ENCODE results near the gene CNTNAP4.

CNTNAP4 gene

DNA sequence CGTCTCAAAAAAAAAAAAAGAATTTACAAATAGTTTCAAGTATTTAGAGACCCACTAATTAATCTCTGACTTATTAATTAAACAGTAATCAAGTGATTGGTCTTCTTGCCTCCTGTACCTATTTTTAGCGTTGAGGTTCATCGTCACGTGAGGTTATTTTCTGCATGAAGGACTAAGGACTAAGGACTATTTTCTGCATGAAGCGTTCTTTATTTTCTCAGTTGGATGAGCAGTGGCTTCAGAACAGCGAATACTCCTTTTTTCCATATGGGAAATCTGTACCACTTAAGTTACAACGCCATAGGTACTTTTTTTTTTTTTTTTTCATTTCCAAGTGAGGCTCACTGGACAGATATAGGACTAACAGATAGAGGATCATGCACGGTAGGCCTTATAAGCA, 224.9 kb downstream of the CNTNAP4 start:
- DNase-seq = no peak

DNA sequence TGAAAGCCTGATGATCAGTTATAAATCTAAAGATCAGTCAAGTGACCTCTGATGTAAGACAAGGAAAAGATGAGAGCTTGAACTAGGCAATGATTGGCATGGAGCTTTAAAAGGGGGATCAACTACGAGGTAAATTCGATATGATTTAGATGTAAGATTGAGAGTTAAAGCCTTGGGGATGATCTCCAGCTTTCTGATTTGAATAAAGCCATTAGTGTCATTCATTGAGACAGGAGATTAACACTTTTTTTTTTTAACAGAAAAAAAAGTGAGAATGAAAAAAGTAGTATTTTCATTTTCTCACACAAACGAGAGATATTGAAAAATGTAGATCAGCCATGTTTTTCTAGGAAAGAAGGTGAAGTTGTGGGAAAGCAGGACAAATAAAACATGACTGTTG, 225.4 kb downstream of the CNTNAP4 start:
- no peak for DNase-seq

DNA sequence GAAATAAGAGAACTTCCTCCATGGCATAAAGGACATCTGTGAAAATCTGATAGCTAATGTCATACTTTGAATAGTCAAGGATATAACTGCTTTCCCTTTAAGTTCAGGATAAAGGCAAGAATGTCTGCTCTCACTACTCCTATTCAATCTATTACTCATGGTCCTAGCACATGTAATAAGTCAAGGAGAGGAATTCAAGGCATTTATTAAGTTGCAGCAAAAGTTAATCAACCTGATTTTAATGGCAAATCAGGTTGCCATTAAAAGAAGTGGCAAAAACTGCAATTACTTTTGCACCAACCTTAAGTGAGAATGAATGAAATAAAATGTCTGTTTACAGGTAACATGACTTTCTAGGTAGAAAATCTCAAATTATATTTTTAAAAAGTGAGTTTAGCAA, 225.9 kb downstream of the CNTNAP4 start:
- DNase-seq = no peak

DNA sequence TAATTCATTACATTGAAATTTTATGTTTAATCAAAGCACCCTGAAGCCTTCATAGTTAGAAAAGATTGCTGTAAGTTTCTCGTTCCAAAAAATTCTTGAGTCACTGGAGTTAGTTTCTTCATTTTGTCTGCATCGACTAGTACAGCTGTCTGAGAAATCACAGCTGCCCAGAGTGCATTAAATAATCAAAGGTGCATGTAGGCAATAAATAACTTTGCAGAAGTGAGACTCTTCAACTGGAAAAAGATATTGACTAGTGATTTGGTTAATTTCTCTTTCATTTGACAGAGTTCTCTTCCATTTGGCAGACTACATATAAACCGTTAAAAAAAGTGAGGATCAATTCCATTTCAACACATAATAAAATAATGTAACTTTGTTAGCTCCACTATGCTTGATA, 234.0 kb downstream of the CNTNAP4 start:
- DNase-seq = no peak

DNA sequence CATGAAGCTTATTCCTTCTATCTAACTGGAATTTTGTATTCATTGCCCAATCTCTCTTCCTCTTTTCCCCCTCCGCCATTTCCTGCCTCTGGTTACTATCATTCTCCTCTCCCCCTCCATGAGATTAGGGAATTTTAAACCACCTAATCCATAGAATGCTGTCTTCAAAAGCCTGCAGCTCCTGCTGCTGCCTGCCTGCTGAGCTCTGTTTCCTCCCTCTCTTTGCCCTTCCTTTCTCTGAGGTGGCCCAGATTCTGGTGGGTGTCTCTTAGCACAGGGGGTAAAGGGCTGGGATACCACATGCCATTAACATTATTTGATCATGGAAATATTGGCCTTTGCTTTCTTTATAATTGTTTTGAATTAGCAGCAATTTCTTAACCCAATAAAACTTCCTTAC, 241.6 kb downstream of the CNTNAP4 start:
- no peak for DNase-seq

DNA sequence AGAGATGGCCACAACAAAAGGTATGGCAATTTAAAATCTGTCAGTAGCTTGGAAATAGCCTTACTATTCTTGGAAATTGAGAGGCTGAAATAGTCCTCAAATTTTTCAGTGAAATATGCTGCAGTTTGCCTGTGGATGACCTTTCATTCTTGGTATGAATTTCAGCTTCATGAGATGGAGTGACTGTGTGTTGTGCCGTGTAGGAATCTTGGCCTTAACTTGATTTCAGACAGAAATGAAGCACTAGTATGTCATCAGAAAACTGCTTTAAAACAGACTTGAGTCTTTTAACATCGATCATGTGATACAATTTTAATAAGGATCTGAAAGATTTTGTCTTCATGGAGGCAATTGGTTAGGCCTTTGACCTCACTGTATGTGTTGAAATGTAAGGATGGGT, 247.2 kb downstream of the CNTNAP4 start:
- no peak for DNase-seq

DNA sequence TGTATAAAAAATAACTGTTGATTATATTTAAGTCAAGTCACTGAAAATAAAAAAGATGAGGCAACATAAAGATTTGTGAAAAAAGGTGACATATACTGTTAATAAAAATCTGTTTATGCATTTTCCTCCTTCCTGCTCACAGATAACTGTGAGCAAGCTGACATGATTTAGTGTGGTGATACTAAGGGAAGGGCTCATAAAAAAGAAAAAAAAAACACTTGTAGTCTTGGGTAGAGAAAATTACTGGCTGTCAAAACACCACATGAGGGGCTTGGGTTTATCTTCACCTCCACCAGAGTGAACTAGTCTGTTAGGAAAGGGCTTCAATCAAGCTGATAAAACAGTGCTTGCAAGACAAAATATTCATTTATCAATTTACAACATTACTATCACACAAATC, 247.6 kb downstream of the CNTNAP4 start:
- no peak for DNase-seq

DNA sequence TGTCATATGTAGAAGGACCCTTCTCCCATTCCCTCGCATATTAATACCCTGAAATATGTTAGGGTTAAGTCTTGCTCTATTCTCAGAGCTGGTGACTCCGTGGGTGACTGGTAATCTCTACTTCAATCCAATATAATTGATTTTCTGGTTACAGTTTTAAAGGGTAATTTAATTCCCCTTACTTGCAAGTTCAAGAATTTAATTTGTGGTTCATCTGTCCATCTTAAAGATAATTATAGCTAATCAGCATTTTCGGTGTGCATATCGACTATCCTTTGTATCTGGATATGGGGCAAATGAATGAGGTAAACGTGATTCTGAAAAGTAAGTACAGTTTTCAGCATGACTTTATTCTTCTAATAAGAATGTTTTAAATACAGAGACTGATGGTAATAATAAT, 250.0 kb downstream of the CNTNAP4 start:
- no peak for DNase-seq

DNA sequence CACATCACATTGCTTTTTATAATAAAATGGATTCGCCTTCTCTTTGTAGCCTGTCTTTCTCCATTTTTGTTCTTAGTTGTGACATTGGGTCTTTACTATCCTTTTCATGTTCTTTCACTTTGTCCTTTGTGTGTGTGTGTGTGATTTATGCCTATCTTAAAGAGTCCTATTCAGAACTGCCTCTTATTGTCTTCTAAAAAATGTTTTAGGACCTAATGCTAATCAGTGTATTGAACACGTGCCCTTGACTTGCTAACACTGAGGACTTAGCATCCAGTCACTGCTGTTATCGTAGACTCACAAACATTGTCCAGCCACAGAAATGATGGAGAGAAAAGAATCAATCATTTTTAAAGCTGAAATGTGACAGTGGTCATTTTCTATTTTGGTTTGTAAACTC, 251.9 kb downstream of the CNTNAP4 start:
- no peak for DNase-seq

DNA sequence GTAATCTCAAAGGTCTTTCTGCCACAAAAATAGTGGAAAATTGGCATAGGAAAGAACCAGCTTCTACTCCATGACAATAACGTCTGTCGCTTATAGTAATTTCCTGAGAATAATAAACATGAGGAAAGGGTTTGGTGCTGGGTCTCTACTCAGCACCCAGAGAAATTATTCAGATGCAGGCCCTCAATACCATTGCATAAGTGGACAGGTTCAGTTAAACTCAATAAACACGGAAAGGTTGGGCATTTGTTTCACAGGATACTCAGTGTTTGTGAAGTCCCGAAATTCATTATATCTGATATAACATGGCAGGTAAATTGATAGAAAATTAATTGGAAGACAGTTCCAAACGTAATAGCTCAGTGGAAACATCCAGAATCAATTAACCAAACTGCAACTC, 254.0 kb downstream of the CNTNAP4 start:
- no peak for DNase-seq

DNA sequence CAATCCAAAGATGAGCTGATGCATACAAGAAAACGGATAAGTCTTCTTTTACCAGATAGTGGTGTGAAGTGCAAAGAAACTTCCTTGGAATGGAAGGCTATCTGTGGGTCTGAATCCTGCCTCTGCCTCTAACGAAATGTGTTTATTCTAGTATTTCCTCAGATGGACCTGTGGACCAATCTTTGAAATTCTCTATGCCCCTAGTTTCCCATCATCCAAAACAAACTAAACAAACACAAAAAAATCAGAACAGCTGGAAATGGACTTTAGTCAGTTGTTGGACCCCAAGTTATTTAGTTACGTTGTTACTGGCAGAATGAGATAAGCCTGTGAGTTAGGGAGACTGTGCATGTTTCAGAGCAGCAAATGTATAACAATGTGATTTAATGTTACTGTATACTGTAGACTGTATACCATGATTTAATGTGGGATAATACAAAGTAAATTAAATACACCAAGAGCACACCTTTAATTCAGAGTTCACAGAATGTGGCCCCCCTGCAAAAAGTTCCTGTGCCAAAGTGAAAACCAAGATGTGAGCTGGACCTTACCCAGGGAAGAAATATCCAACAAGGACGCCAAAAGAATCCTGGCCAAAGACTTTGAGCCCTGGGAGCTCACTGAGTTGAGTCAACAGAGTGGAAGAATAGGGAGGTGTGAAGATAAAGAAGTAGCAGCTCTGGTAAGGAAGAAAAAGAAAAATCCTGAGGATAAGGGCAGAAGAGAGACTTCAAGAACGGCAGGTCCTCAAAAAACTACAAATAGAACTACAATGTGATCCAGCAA, 255.2 kb downstream of the CNTNAP4 start:
- no peak for DNase-seq

DNA sequence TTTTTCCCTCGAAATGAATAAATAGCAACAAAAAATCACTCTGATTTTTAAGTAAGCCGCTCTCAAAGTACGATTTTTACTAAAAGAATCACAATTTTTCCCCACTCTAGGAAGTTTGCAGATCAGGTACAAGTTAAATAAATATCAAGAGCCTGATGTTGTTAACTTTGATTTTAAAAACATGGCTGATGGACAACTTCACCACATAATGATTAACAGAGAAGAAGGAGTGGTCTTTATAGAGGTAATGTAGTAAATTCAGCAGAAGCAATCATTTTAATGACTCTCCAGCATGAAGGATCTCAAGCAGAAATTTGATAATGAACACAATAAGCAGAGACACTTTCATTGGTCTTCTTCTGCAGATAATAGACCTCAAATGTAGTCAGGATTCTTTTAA, 262.4 kb downstream of the CNTNAP4 start:
- no peak for DNase-seq

DNA sequence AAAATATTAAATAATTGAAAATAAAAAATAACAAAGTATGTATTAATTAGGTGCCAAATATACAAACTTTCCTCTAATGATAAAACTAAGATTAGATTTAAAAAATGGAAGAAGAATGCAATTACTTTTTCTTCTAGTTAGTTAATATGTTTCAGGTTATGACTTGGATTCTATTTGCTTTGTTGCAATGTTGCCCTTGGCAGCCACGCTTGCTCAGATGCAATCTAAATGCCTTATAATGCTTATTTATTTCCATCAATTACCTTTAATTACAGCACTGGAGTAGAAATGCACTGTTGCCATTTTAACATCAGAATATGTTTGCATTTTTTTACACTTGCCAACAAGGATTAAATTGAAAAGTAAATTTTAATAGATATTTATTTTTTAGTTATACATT, 263.9 kb downstream of the CNTNAP4 start:
- DNase-seq = no peak

DNA sequence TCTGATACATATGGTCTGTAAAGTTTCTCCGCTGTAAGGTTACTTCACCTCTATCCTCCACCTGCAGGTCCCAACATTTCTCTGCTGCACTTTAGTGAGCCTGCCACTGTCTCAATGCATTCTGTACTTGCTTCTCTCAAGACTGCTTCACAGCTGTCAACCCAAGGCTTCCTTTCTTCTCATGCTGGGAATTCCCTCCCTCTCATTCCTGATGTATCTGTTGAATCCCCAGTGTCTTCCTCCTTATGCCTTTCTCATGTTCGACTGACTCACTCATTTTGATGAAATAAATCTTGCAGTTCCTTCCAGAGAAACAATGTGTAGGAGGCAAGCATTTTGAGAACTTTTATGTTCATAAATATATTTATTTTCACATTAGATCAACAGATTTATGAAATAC, 288.3 kb downstream of the CNTNAP4 start:
- no peak for DNase-seq

DNA sequence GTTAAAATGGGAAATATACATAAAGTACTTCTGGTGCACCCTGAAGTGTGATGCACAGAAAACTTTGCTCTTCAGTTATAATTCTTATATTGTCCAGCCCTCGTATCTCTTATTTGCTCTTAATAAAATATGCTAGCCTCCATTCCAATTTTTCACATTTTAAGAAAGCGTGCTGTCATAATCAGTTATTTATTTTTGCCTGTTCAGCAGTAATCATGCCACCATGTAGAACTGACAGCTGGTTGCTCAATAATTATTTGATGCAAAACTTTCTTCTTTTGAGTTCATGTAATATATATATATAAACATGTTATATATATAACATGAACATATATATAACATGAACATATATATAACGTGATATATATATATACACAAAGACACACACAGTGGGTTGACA, 294.6 kb downstream of the CNTNAP4 start:
- no peak for DNase-seq

DNA sequence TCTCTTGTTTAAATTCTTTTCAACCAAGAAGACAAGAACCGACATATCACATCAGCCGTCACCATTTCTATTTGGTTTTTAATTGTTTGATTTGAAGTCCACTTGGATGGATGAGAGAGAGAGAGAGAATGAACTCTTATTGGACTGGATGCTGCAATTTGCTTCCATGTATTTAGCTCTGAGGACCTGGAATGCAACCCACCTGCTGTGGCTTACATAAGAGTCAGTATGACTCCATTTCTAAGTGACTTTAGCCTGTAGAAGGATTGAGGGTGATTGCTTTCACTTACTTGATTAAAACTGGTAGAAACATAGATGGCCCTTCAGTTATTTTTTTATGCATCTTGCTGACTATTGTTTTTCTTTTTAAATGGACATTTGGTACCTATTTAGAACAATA, 296.1 kb downstream of the CNTNAP4 start:
- no peak for DNase-seq

DNA sequence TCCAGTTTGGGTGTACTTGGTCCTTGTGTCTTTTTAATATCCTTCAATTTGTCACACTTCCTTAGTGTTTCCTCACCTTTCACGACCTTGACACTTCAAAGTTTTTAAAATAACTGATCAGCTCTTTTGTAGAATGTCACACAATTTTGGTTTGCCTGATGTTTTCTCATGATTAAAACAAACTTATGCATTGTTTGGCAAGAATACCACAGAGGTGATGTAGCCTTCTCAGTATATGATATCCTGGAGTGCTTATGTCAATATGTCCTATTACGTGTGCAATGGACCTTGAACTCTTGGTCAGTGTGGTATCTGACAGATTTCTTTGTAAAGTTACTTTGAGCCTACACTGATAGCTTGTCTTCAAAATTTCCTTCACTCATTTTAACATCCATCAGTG, 297.4 kb downstream of the CNTNAP4 start:
- DNase-seq = no peak

DNA sequence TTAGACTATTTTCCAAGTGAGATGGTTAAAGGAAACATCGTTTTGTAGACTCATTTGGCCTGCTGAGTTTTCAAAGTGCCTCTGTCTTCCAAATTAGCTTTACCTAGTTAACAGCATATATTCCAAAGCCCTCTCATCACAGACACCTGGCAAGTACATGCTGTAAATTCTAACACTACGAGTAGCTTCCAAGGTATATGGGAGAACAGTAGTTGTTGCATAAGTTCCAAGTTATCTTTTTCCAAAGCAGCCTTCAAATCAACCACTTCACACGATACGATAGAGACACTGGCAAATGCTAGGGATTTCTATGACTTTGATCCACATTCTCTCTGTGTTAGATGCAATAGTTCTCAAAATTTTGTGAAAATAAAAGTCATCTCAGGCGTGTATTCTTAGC, 299.3 kb downstream of the CNTNAP4 start:
- DNase-seq = no peak

DNA sequence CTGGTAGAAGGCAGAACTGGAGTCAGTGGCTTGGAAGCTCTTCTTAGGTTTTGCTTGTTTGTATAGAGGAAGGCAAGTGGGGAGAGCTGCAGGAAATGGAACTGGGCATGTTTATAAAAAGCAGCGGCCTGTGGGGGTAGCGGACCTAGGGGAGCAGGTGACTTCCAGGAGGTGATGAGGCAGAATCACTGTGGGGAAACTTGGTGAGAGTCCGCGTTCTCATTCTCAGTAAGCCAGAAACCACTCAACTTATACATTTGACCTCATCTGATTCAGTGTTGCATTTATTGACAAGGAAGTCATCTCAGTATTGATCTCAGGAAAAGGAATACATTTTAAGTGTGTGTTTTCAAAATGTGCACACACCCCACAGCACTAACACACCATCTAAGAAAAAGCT, 299.8 kb downstream of the CNTNAP4 start:
- DNase-seq = no peak

DNA sequence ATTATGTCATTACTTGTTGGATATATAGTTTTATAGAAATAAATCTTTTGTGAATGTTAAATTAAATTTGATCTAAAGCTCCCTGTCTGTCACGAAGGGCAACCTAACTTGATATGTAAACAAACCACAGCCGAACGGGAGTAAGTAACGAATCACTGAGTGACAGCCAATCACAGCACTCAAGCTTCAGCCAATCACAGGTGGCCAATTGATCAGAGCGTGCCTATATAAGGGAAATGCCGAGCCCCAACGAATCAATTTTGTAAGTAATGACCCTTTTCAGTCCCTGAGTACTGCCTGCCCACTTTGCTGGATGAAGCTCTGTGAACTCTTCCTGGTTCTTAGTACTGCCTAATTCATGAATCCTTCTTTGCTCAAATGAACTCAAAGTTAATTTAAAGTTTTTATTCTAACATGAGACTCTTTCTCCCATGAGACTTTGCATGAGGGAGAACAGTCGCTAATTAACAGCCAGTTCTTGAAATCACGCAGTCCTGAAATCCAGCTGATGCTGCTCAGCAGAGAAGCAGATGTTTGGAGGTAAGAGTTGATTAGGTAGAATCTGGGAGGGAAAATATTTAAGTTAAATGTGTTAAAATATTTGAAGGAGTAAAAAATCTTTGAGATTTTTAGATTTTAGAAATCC, 302.2 kb downstream of the CNTNAP4 start:
- no peak for DNase-seq

DNA sequence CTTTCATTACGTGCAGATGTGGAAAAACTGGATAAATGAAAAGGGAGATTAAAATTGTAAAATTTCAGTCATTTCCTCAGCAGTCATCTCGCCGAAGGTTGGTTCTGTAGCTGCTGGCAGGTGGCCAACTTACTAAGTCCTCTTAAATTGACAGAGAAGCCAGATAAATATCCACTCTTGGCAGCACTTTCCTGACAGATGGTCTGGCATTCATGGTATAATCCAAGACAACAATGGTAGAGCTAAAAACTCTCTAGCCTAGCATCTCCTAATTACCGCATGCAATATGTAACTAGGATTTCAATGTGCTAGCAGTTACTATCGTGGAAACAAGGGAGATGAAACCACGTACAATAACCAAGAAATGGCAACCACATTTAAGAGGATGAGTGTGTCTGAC, 306.3 kb downstream of the CNTNAP4 start:
- DNase-seq = no peak

DNA sequence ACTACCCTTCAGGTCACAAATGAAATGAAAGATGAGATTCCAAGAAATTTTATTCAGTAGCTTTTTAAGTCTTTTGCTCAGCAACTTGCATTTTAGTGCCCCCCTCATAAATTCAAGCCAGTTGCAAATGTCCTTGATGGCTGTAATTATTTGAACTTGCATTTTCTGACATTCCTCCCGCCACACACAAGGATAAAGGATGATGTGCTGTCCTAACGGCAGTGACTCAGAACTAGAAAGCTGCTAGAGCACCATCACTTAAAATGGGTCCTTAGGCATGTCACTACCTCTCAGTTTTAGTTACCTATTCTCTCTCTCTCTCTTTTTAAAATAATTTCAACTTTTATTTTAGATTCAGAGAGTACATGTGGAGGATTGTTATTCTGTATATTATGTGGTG, 306.7 kb downstream of the CNTNAP4 start:
- DNase-seq = no peak

DNA sequence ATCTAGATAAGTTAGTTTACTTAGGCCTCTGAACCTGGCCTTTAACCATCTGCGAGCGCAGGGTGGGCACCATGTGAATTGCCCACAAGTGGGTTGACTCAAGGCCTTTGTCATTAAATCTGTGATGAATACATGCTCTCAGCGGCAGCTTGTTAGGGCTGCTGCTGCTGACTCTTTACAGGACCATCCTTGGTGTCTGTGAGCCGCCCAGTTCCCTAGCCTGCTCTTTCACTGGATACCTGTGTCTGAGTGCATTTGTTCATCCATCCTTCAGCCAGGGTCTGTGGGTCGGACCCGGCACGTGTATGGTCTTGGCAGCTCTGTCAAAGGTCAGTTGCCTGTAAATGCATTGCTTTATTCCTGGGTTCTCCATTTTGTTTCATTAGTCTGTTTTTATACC, 321.3 kb downstream of the CNTNAP4 start:
- no peak for DNase-seq

DNA sequence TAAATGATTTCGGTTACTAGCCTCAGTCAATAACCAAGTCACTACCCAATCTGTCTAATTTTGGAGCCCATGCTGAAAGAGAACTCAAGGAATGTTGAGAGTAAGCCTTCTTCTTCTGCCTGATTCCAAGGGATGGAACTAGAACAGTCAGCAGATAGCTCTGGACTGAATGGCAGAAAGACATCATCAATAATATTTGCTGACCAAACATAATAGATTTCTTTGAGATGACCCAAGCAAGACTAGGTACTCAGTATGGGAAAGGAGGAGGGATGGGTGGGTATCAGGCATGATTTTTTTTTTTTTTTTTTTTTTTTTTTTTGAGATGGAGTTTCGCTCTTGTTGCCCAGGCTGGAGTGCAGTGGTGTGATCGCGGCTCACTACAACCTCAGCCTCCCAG, 330.1 kb downstream of the CNTNAP4 start:
- DNase-seq = no peak
